Psoas muscle (tissue), 8 donors: ENCODE results near the gene FOXN1. TPM values are rescaled to one million over a fixed set of nuclear protein-coding genes. Genes with fewer than 3 reads are reported as not detected.

Experiments used
- ATAC-seq, 4 donors: fragments of 200-7000 bp; cut with Tn5 transposase; one replicate each; pipeline ENCODE4 v1.9.1; 2020; ENCODE audit warnings: moderate library complexity in 3 of 4, mild to moderate bottlenecking in 2 of 4
- DNase-seq, 2 donors: peaks; one replicate each; pipeline ENCODE4 v3.0.0-alpha.2; 2020
- H3K27ac ChIP-seq: fragments of 200-600 bp; one replicate; pipeline ENCODE4 v1.8.0; 2022
- H3K27me3 ChIP-seq, 3 donors: fragments of 200-600 bp in 1 of 3; one replicate each; pipeline versions ENCODE4 v1.6.1 to v1.8.0; 2013 to 2022; ENCODE audit warnings: low read length in 2 of 3, mild to moderate bottlenecking in 2 of 3, moderate library complexity in 1 of 3; ENCODE audit not compliant: insufficient read depth in 3 of 3
- H3K36me3 ChIP-seq, 2 donors: fragments of 200-600 bp in 1 of 2; one replicate each; pipeline versions ENCODE4 v1.6.1 to v1.8.0; 2013 to 2022; ENCODE audit warnings: low read depth in 1 of 2, mild to moderate bottlenecking in 1 of 2, moderate library complexity in 1 of 2; ENCODE audit not compliant: insufficient read depth in 1 of 2
- H3K4me1 ChIP-seq: fragments of 200-600 bp; one replicate; pipeline ENCODE4 v1.8.0; 2022
- H3K4me3 ChIP-seq: fragments of 200-600 bp; one replicate; pipeline ENCODE4 v1.8.0; 2022; ENCODE audit warnings: mild to moderate bottlenecking
- H3K9me3 ChIP-seq: fragments of 200-600 bp; one replicate; pipeline ENCODE4 v1.8.0; 2022
- CTCF ChIP-seq: fragments of 200-600 bp; IDR thresholded peaks from one replicate; pipeline ENCODE4 v1.8.0; 2022; ENCODE audit warnings: antibody characterized with exemption
- WGBS, 3 donors: extraction: QIAGEN DNeasy Blood & Tissue Kit; methylation state at CpG; one replicate each; pipeline versions ENCODE4 v1.1.6 to v1.1.7; 2013; 5-methylcytosine and 5-hydroxymethylcytosine counted together
- intact Hi-C, 2 donors: fragments of 100-400 bp; cut with DNase I; formaldehyde crosslinking; loops; one replicate each; pipeline versions ENCODE4 v1.11.0 to v1.14.2; 2022
- polyA plus RNA-seq, 3 donors: library from polyadenylated mRNA; stranded (reverse); fragments of 200-250 nt; gene quantifications; one replicate each; pipeline ENCODE4 v1.2.3, GENCODE V29; 2013
- total RNA-seq, 4 donors: library from RNA; stranded (reverse); fragmentation: NEBNext Ultra II Directional in 2 of 4; extraction: Animal tissue kit (Norgen Biotek cat#: 25700) in 2 of 4; gene quantifications; one replicate each; pipeline versions ENCODE4 v1.2.1 to v1.2.4, GENCODE V29; 2021 to 2023
- donor health status: healthy with polysubstance abuse.
- donor health status: DM: no; HTN: no; CAD: no; lungs with moderate emphysema.
- donor health status: Bipolar disorder and iron deficiency.
- donor health status: healthy.
- donor health status: DM: yes; HTN: yes; CAD: no.
- donor health status: DM: no; HTN: no; CAD: no.
- donor health status: DM: no; HTN: no; CAD: no.
- donor health status: DM: yes; HTN: yes; CAD: no.

FOXN1 gene
- total and polyA plus RNA-seq, 7 donors = not detected

GRCh38 chr17:28498652-28499363 lies 7.3 kb upstream of the FOXN1 start:
- no peak for DNase-seq
- H3K9me3 ChIP-seq = no peaks in the 10 kb centered on the region
- intact Hi-C loops = loop anchor here (5.0 kb wide), 2 partner anchors 98 to 113 kb away; partner anchors contain the start of genes RSKR (in 1 of the 2) and SPAG5 (in 1 of the 2)
- no peaks in the 10 kb centered on the region for H3K36me3 ChIP-seq
- H3K27me3 ChIP-seq = peaks cover 0 to 6% (median 0%) of the 10 kb centered on the region in 3 donors
- 36 to 52% (median 51%) methylated on average over 12 of the region's 12 CpGs for WGBS, 3 donors
- ATAC-seq = no peak
- no peak for TF ChIP-seq CTCF
- H3K4me3 ChIP-seq = no peak overlapping the region
- no peak overlapping the region for H3K27ac ChIP-seq
- H3K4me1 ChIP-seq = no peaks in the 10 kb centered on the region

GRCh38 chr17:28499364-28499664 lies 6.8 kb upstream of the FOXN1 start:
- H3K36me3 ChIP-seq = no peaks in the 10 kb centered on the region
- no peak overlapping the region for H3K27ac ChIP-seq
- ATAC-seq = no peak
- H3K9me3 ChIP-seq = no peaks in the 10 kb centered on the region
- intact Hi-C loops = loop anchor here (5.0 kb wide), 2 partner anchors 98 to 113 kb away; partner anchors contain the start of genes RSKR (in 1 of the 2) and SPAG5 (in 1 of the 2)
- H3K4me1 ChIP-seq = no peaks in the 10 kb centered on the region
- 73 to 77% (median 77%) methylated on average over 9 of the region's 9 CpGs for WGBS, 3 donors
- TF ChIP-seq CTCF = no peak
- H3K4me3 ChIP-seq = no peak overlapping the region
- DNase-seq = no peak
- H3K27me3 ChIP-seq = peaks cover 0 to 6% (median 0%) of the 10 kb centered on the region in 3 donors

- H3K27ac ChIP-seq = no peak overlapping the region
- no peak for ATAC-seq
- DNase-seq = no peak
- no peaks in the 10 kb centered on the region for H3K4me1 ChIP-seq
- intact Hi-C loops = loop anchor here (5.0 kb wide), 2 partner anchors 97 to 112 kb away; partner anchors contain the start of genes RSKR (in 1 of the 2) and SPAG5 (in 1 of the 2)
- H3K9me3 ChIP-seq = no peaks in the 10 kb centered on the region
- peaks cover 0 to 6% (median 0%) of the 10 kb centered on the region in 3 donors for H3K27me3 ChIP-seq
- no peak overlapping the region for H3K4me3 ChIP-seq
- 68 to 77% (median 69%) methylated on average over 9 of the region's 9 CpGs for WGBS, 3 donors
- H3K36me3 ChIP-seq = no peaks in the 10 kb centered on the region
- no peak for TF ChIP-seq CTCF
Measured at GRCh38 chr17:28499684-28500357, 6.3 kb upstream of the FOXN1 start.

GRCh38 chr17:28500712-28501379 lies 5.3 kb upstream of the FOXN1 start:
- ATAC-seq (no peak), DNase-seq (no peak)
- Histone ChIP-seq H3K27ac (no peak overlapping the region), H3K36me3 (no peaks in the 10 kb centered on the region), H3K27me3 (peaks cover 0 to 1% (median 0%) of the 10 kb centered on the region in 3 donors), H3K4me3 (no peak overlapping the region), H3K4me1 (no peaks in the 10 kb centered on the region), H3K9me3 (no peaks in the 10 kb centered on the region)
- intact Hi-C loops = no loop called here
- 24 to 47% (median 32%) methylated on average over 13 of the region's 13 CpGs for WGBS, 3 donors
- TF ChIP-seq CTCF = no peak
